Measurements from ENCODE around the gene C16orf92.

The C16orf92 gene

GRCh38 chr16:30066761-30067583 is 44.0 kb downstream of the C16orf92 start:
- Histone ChIP-seq H3K4me3 (ENCODE audit: low read length, poor library complexity, severe bottlenecking) (peak overlapping the region; percentile 84), H3K27me3 (ENCODE audit: insufficient read depth, low read length, poor library complexity, severe bottlenecking) (peaks cover 6% of the 10 kb centered on the region), H3K4me2 (ENCODE audit: low read depth, low read length, poor library complexity, severe bottlenecking) (peak overlapping the region; percentile 97), H4K20me1 (ENCODE audit: insufficient read depth, low read length, poor library complexity, severe bottlenecking) (peaks cover 59% of the 10 kb centered on the region), H3K4me1 (ENCODE audit: insufficient read depth, low read length, poor library complexity, severe bottlenecking) (peaks cover 41% of the 10 kb centered on the region), H3K9me3 (ENCODE audit: insufficient read depth, low read depth, low read length) (no peaks in the 10 kb centered on the region), H3K36me3 (ENCODE audit: insufficient read depth, low read length) (peaks cover 59% of the 10 kb centered on the region), H2AFZ (ENCODE audit: low read length) (no peak overlapping the region), H3F3A (ENCODE audit: low read depth) (no peaks in the 10 kb centered on the region), H3K79me2 (ENCODE audit: insufficient read depth, low read length) (peaks cover 82% of the 10 kb centered on the region), H3K9ac (ENCODE audit: low read depth, low read length, poor library complexity, severe bottlenecking) (peak overlapping the region; percentile 99), H3K9me2 (replicated peaks; ENCODE audit: low read depth, low read length) (no peaks in the 10 kb centered on the region)
- TF ChIP-seq EZH2phosphoT487 (IDR thresholded peaks at IDR 0.05; ENCODE audit: borderline replicate concordance) (no peak), CTCF (conservative IDR thresholded peaks at IDR 0.05; ENCODE audit: low read length) (no peak)

GRCh38 chr16:30067584-30067916 is 44.6 kb downstream of the C16orf92 start:
- TF ChIP-seq EZH2phosphoT487 (IDR thresholded peaks at IDR 0.05; ENCODE audit: borderline replicate concordance): no peak
- TF ChIP-seq CTCF (conservative IDR thresholded peaks at IDR 0.05; ENCODE audit: low read length): no peak
- Histone ChIP-seq H3K79me2 (ENCODE audit: insufficient read depth, low read length) (peaks cover 86% of the 10 kb centered on the region), H3K4me3 (ENCODE audit: low read length, poor library complexity, severe bottlenecking) (peak overlapping the region; percentile 84), H3K4me1 (ENCODE audit: insufficient read depth, low read length, poor library complexity, severe bottlenecking) (peaks cover 41% of the 10 kb centered on the region), H3K9ac (ENCODE audit: low read depth, low read length, poor library complexity, severe bottlenecking) (peak overlapping the region; percentile 99), H3K27me3 (ENCODE audit: insufficient read depth, low read length, poor library complexity, severe bottlenecking) (peaks cover 6% of the 10 kb centered on the region), H3K9me2 (replicated peaks; ENCODE audit: low read depth, low read length) (no peaks in the 10 kb centered on the region), H3K9me3 (ENCODE audit: insufficient read depth, low read depth, low read length) (no peaks in the 10 kb centered on the region), H3K36me3 (ENCODE audit: insufficient read depth, low read length) (peaks cover 64% of the 10 kb centered on the region), H3F3A (ENCODE audit: low read depth) (no peaks in the 10 kb centered on the region), H4K20me1 (ENCODE audit: insufficient read depth, low read length, poor library complexity, severe bottlenecking) (peaks cover 59% of the 10 kb centered on the region), H2AFZ (ENCODE audit: low read length) (no peak overlapping the region), H3K4me2 (ENCODE audit: low read depth, low read length, poor library complexity, severe bottlenecking) (peak overlapping the region; percentile 97)

GRCh38 chr16:30068333-30068732 is 45.3 kb downstream of the C16orf92 start:
- peaks cover 82% of the 10 kb centered on the region for H3K79me2 ChIP-seq (ENCODE audit: insufficient read depth, low read length)
- peaks cover 6% of the 10 kb centered on the region for H3K27me3 ChIP-seq (ENCODE audit: insufficient read depth, low read length, poor library complexity, severe bottlenecking)
- peaks cover 36% of the 10 kb centered on the region for H3K4me1 ChIP-seq (ENCODE audit: insufficient read depth, low read length, poor library complexity, severe bottlenecking)
- H3K4me2 ChIP-seq (ENCODE audit: low read depth, low read length, poor library complexity, severe bottlenecking): peak overlapping the region; percentile 34
- no peak overlapping the region for H3K4me3 ChIP-seq (ENCODE audit: low read length, poor library complexity, severe bottlenecking)
- H3K9me2 ChIP-seq (replicated peaks; ENCODE audit: low read depth, low read length): no peaks in the 10 kb centered on the region
- H3K9ac ChIP-seq (ENCODE audit: low read depth, low read length, poor library complexity, severe bottlenecking): no peak overlapping the region
- H3K9me3 ChIP-seq (ENCODE audit: insufficient read depth, low read depth, low read length): no peaks in the 10 kb centered on the region
- peaks cover 59% of the 10 kb centered on the region for H4K20me1 ChIP-seq (ENCODE audit: insufficient read depth, low read length, poor library complexity, severe bottlenecking)
- TF ChIP-seq CTCF (conservative IDR thresholded peaks at IDR 0.05; ENCODE audit: low read length) (no peak), EZH2phosphoT487 (IDR thresholded peaks at IDR 0.05; ENCODE audit: borderline replicate concordance) (no peak)
- H2AFZ ChIP-seq (ENCODE audit: low read length): no peak overlapping the region
- H3F3A ChIP-seq (ENCODE audit: low read depth): no peaks in the 10 kb centered on the region
- peaks cover 65% of the 10 kb centered on the region for H3K36me3 ChIP-seq (ENCODE audit: insufficient read depth, low read length)

Measured in Loucy (cell line).